ENCODE measurements around the gene PRKAR2B. TPM values are rescaled to one million over a fixed set of nuclear protein-coding genes. Genes with fewer than 3 reads are reported as not detected.
A peak's percentile ranks its signal among the peaks of the same experiment; 100 is the strongest.

Gene PRKAR2B
- total and polyA plus RNA-seq, 2 donors (not counting 1 experiment from before 2014, with no cell fraction given): 0.07 to 0.81 TPM

- no peaks in the 10 kb centered on the region for H3K9me3 Mint-ChIP-seq (ENCODE audit: insufficient read depth)
- DNase-seq (no peak), ATAC-seq (ENCODE audit: low read depth) (no peak)
- Histone ChIP-seq H3K27me3 (replicated peaks in 1 of 4; ENCODE audit: control extremely low read depth in 1 of 4, control insufficient read depth in 3 of 4, insufficient read depth in 4 of 4, low read length in 3 of 4) (no peaks in the 10 kb centered on the region), H3K9ac (ENCODE audit: low read length) (no peak overlapping the region), H3K4me2 (replicated peaks; ENCODE audit: low read depth, low read length, poor library complexity, severe bottlenecking) (peak overlapping the region; percentile 73), H3K9me3 (ENCODE audit: control extremely low read depth in 1 of 3, control insufficient read depth in 2 of 3, insufficient read depth in 1 of 3, low read length in 2 of 3) (no peaks in the 10 kb centered on the region), H4K20me1 (ENCODE audit: control insufficient read depth, insufficient read depth, low read length, poor library complexity, severe bottlenecking) (no peaks in the 10 kb centered on the region), H3K4me1 (ENCODE audit: control insufficient read depth in 2 of 2, insufficient read depth in 2 of 2, low read length in 2 of 2) (peaks cover 13 to 19% of the 10 kb centered on the region in 2 donors), H3K4me3 (ENCODE audit: control extremely low read depth in 1 of 5, extremely low read depth in 1 of 5, insufficient read depth in 1 of 5, low read depth in 2 of 5, low read length in 4 of 5) (no peak overlapping the region), H3K79me2 (ENCODE audit: control insufficient read depth, insufficient read depth, low read length) (no peaks in the 10 kb centered on the region), H3K36me3 (replicated peaks in 1 of 2; ENCODE audit: control extremely low read depth in 1 of 2, control insufficient read depth in 1 of 2, extremely low read depth in 1 of 2, insufficient read depth in 2 of 2, low read length in 1 of 2) (no peaks in the 10 kb centered on the region), H2AFZ (ENCODE audit: insufficient read depth, low read depth, low read length, poor library complexity, severe bottlenecking) (peak overlapping the region; percentile 85), H3K27ac (ENCODE audit: low read length in 2 of 2) (peak overlapping the region in 1 of 2 donors; percentile 88)
- 97% methylated on average over 5 of the region's 5 CpGs for WGBS (ENCODE audit: insufficient coverage)
- peak overlapping the region; percentile 82 for H3K4me3 Mint-ChIP-seq
- CTCF ChIA-PET: interaction anchor here (1.0 to 2.6 kb wide), 3 partner anchors 21 to 336 kb away, joined by 3 to 11 read pairs (median 3); no protein-coding TSS in a partner anchor
- TF ChIP-seq CTCF (IDR thresholded peaks at IDR 0.05): no peak
- TF ChIP-seq EZH2 (IDR thresholded peaks at IDR 0.05; ENCODE audit: borderline replicate concordance, insufficient read depth, low read depth, low read length, poor library complexity, severe bottlenecking): no peak
- H3K27ac Mint-ChIP-seq: peak overlapping the region; percentile 82
- peaks cover 13% of the 10 kb centered on the region for H3K4me1 Mint-ChIP-seq
- intact Hi-C loops (cut with micrococcal nuclease): no loop called here
- no peaks in the 10 kb centered on the region for H3K27me3 Mint-ChIP-seq
- POLR2A ChIA-PET: interaction anchor here (1.1 to 2.0 kb wide), 2 partner anchors 13 to 42 kb away, joined by 3 to 9 read pairs; no protein-coding TSS in a partner anchor
Measured at GRCh38 chr7:107125475-107125874, 81.0 kb downstream of the PRKAR2B start.

GRCh38 chr7:107128217-107128616 lies 83.7 kb downstream of the PRKAR2B start:
- no peak overlapping the region for H3K4me2 ChIP-seq (replicated peaks; ENCODE audit: low read depth, low read length, poor library complexity, severe bottlenecking)
- no peaks in the 10 kb centered on the region for H4K20me1 ChIP-seq (ENCODE audit: control insufficient read depth, insufficient read depth, low read length, poor library complexity, severe bottlenecking)
- no peaks in the 10 kb centered on the region for H3K27me3 ChIP-seq (replicated peaks in 1 of 4; ENCODE audit: control extremely low read depth in 1 of 4, control insufficient read depth in 3 of 4, insufficient read depth in 4 of 4, low read length in 3 of 4)
- H2AFZ ChIP-seq (ENCODE audit: insufficient read depth, low read depth, low read length, poor library complexity, severe bottlenecking): peak overlapping the region; percentile 7
- no peaks in the 10 kb centered on the region for H3K79me2 ChIP-seq (ENCODE audit: control insufficient read depth, insufficient read depth, low read length)
- H3K9me3 ChIP-seq (ENCODE audit: control extremely low read depth in 1 of 3, control insufficient read depth in 2 of 3, insufficient read depth in 1 of 3, low read length in 2 of 3): no peaks in the 10 kb centered on the region
- Mint-ChIP-seq H3K4me1 (peaks cover 13% of the 10 kb centered on the region), H3K9me3 (ENCODE audit: insufficient read depth) (no peaks in the 10 kb centered on the region), H3K27me3 (no peaks in the 10 kb centered on the region), H3K4me3 (no peak overlapping the region), H3K27ac (no peak overlapping the region)
- no peak overlapping the region for H3K27ac ChIP-seq (ENCODE audit: low read length in 2 of 2)
- H3K4me3 ChIP-seq (ENCODE audit: control extremely low read depth in 1 of 5, extremely low read depth in 1 of 5, insufficient read depth in 1 of 5, low read depth in 2 of 5, low read length in 4 of 5): no peak overlapping the region
- 100% methylated on average over 1 of the region's 2 CpGs for WGBS (ENCODE audit: insufficient coverage)
- ChIA-PET POLR2A (no interaction called here), CTCF (no interaction called here)
- no peaks in the 10 kb centered on the region for H3K36me3 ChIP-seq (replicated peaks in 1 of 2; ENCODE audit: control extremely low read depth in 1 of 2, control insufficient read depth in 1 of 2, extremely low read depth in 1 of 2, insufficient read depth in 2 of 2, low read length in 1 of 2)
- H3K4me1 ChIP-seq (ENCODE audit: control insufficient read depth in 2 of 2, insufficient read depth in 2 of 2, low read length in 2 of 2): peaks cover 13 to 19% of the 10 kb centered on the region in 2 donors
- TF ChIP-seq EZH2 (IDR thresholded peaks at IDR 0.05; ENCODE audit: borderline replicate concordance, insufficient read depth, low read depth, low read length, poor library complexity, severe bottlenecking): no peak
- TF ChIP-seq CTCF (IDR thresholded peaks at IDR 0.05): no peak
- DNase-seq: no peak
- intact Hi-C loops (cut with micrococcal nuclease): no loop called here
- no peak overlapping the region for H3K9ac ChIP-seq (ENCODE audit: low read length)
- ATAC-seq (ENCODE audit: low read depth): no peak
